Transverse colon (tissue), 4 donors: ENCODE results near the gene LIN7C.

Source experiments
- POLR2A ChIP-seq: fragments of 450-650 bp; IDR thresholded peaks from one replicate; pipeline ENCODE4 v1.6.1; 2016; ENCODE audit warnings: antibody characterized with exemption, mild to moderate bottlenecking, moderate library complexity
- POLR2AphosphoS5 ChIP-seq, 3 donors: sonication (generic); formaldehyde crosslinking; IDR thresholded peaks; one replicate each; pipeline ENCODE4 v1.6.1; 2016; ENCODE audit warnings: antibody characterized with exemption in 3 of 3
- TF ChIP-seq, protein P1 (sequence below), 5 experiments: fragments of 200-600 bp in 3 of 5; fragments of 450-650 bp in 2 of 5; sonication (generic) in 3 of 5; IDR thresholded peaks; 1 replicate in 2 of 5; 2 replicates in 3 of 5; pipeline ENCODE4 v1.5.1; 2016 to 2017; ENCODE audit warnings: antibody characterized with exemption in 5 of 5, inconsistent platforms in 3 of 5, mild to moderate bottlenecking in 2 of 5, moderate library complexity in 1 of 5

DNA sequence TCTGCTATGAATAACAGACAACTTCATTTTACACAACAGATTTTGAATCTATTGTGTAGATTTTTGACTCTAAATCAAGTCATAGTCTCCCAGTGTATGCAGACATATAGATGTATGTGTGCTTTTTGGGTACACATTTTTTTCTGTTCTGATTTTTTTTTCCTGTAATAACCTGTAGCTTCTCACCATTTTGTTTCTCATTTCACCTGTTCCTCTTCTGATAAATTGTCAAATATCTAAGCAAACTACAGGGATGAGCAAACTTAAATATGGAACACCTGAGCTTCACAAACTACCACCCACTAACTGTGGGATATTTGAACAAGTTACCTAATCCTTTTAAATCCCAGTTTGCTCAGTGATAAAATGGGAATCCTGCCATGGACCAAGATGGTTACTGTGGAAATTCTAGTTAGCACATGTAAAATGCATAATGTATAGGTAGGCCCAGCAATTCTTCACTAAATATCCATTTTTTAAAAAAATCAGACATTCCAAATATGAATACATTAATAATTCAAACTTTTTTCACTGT lies 49.7 kb downstream of the LIN7C start:
- TF ChIP-seq, protein P1, sequence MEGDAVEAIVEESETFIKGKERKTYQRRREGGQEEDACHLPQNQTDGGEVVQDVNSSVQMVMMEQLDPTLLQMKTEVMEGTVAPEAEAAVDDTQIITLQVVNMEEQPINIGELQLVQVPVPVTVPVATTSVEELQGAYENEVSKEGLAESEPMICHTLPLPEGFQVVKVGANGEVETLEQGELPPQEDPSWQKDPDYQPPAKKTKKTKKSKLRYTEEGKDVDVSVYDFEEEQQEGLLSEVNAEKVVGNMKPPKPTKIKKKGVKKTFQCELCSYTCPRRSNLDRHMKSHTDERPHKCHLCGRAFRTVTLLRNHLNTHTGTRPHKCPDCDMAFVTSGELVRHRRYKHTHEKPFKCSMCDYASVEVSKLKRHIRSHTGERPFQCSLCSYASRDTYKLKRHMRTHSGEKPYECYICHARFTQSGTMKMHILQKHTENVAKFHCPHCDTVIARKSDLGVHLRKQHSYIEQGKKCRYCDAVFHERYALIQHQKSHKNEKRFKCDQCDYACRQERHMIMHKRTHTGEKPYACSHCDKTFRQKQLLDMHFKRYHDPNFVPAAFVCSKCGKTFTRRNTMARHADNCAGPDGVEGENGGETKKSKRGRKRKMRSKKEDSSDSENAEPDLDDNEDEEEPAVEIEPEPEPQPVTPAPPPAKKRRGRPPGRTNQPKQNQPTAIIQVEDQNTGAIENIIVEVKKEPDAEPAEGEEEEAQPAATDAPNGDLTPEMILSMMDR (IDR thresholded peaks at IDR 0.05): no peak
- TF ChIP-seq POLR2A (no peak), POLR2AphosphoS5 (IDR thresholded peaks at IDR 0.05) (no peak)
